GM12878 (cell line): Measurements from ENCODE around the gene SEMA4A. TPM values are rescaled to one million over a fixed set of nuclear protein-coding genes. Genes with fewer than 3 reads are reported as not detected.

ENCODE experiments used
- ATAC-seq: fragments of 200-7000 bp; cut with Tn5 transposase; 3 replicates; pipeline ENCODE4 v1.9.1; 2020; ENCODE audit warnings: mild to moderate bottlenecking, moderate library complexity
- BruUV-seq: library from RNA; stranded (reverse); fragments of 400-500 nt; replicated peaks from 2 replicates; lab custom pipeline; 2021; lab: Mats Ljungman, UMichigan
- CTCF ChIA-PET: fragments of 300-600 bp; sonication (Branson Sonifier 250); formaldehyde crosslinking; extraction: SDS; loops from one replicate; lab custom pipeline; 2021; ENCODE audit warnings: inconsistent platforms; lab: Yijun Ruan, JAX
- POLR2A ChIA-PET: fragments of 350-600 bp; formaldehyde crosslinking; extraction: SDS; loops from one replicate; lab custom pipeline; 2021; ENCODE audit warnings: inconsistent platforms; lab: Charles Lee
- RAD21 ChIA-PET: fragments of 300-600 bp; sonication (Branson Sonifier 250); formaldehyde crosslinking; loops from one replicate; lab custom pipeline; 2023; ENCODE audit warnings: antibody characterized with exemption; ENCODE audit not compliant: unreplicated experiment; lab: Charles Lee
- SMC1A ChIA-PET: fragments of 300-600 bp; sonication (Branson Sonifier 250); formaldehyde crosslinking; loops from one replicate; lab custom pipeline; 2023; ENCODE audit not compliant: unreplicated experiment, uncharacterized antibody; lab: Charles Lee
- DNase-seq: peaks from one replicate; pipeline ENCODE4 v3.0.0-alpha.2; 2011; ENCODE audit warnings: low read depth, low spot score
- FAIRE-seq: peaks from 3 replicates; lab custom pipeline; 2011; peaks lifted over from hg19 to GRCh38; lab: Jason Lieb, UNC
- H2AFZ ChIP-seq: 2 replicates; pipeline ENCODE4 v1.6.0; 2011; ENCODE audit warnings: low read depth, low read length, control low read depth; ENCODE audit not compliant: control insufficient read depth
- H3K27ac ChIP-seq: 2 replicates; pipeline ENCODE4 v1.5.1; 2011; ENCODE audit warnings: control low read depth; ENCODE audit not compliant: control insufficient read depth, insufficient read depth
- H3K27me3 ChIP-seq, 2 experiments: replicated peaks in 1 of 2; 2 replicates each; pipeline versions ENCODE4 v1.6.0 to v1.6.1; 2011; ENCODE audit warnings: low read length in 1 of 2; ENCODE audit not compliant: control insufficient read depth in 2 of 2, insufficient read depth in 2 of 2
- H3K36me3 ChIP-seq, 2 experiments: 2 replicates each; pipeline ENCODE4 v1.5.1; 2011; ENCODE audit warnings: low read length in 1 of 2; ENCODE audit not compliant: control insufficient read depth in 2 of 2, insufficient read depth in 2 of 2
- H3K4me1 ChIP-seq: 2 replicates; pipeline ENCODE4 v1.6.1; 2011; ENCODE audit warnings: mild to moderate bottlenecking, low read length, moderate library complexity, mixed read lengths; ENCODE audit not compliant: control insufficient read depth, insufficient read depth
- H3K4me2 ChIP-seq: 2 replicates; pipeline ENCODE4 v1.6.0; 2011; ENCODE audit warnings: control low read depth; ENCODE audit not compliant: control insufficient read depth, insufficient read depth
- H3K4me3 ChIP-seq: fragments of 200-600 bp; sonication (generic); 2 replicates; pipeline ENCODE4 v1.5.1; 2016
- H3K79me2 ChIP-seq: 2 replicates; pipeline ENCODE4 v1.6.0; 2011; ENCODE audit warnings: low read length; ENCODE audit not compliant: control insufficient read depth, insufficient read depth
- H3K9ac ChIP-seq: 2 replicates; pipeline ENCODE4 v1.8.0; 2011; ENCODE audit warnings: low read length, control low read depth, mixed read lengths; ENCODE audit not compliant: control insufficient read depth, insufficient read depth
- H3K9me3 ChIP-seq: replicated peaks from 3 replicates; pipeline ENCODE4 v1.5.1; 2011; ENCODE audit warnings: mild to moderate bottlenecking, low read length; ENCODE audit not compliant: control insufficient read depth, insufficient read depth
- H4K20me1 ChIP-seq: 2 replicates; pipeline ENCODE4 v1.6.0; 2011; ENCODE audit not compliant: control insufficient read depth, insufficient read depth
- CEBPZ ChIP-seq: fragments of 150-350 bp; IDR thresholded peaks from 2 replicates; pipeline ENCODE4 v1.6.1; 2016; ENCODE audit warnings: low read depth, low read length
- WGBS: methylation state at CpG from one replicate; pipeline ENCODE4 v1.1.6; 2016; ENCODE audit warnings: low lambda C conversion rate; ENCODE audit not compliant: insufficient replicate concordance, insufficient coverage; ENCODE audit errors: missing lambda C conversion rate; 5-methylcytosine and 5-hydroxymethylcytosine counted together
- in situ Hi-C: fragments of 300-500 bp; cut with MboI; formaldehyde crosslinking; loops from 9 replicates; pipeline ENCODE4 v1.14.3; 2018; ENCODE audit warnings: mixed read lengths
- intact Hi-C: fragments of 100-400 bp; cut with micrococcal nuclease; formaldehyde crosslinking; loops from one replicate; pipeline ENCODE4 v1.14.2; 2022; ENCODE audit not compliant: unreplicated experiment
- polyA plus RNA-seq, 11 experiments: library from polyadenylated mRNA; depleted of rRNA in 4 of 11; unstranded in 6 of 11; stranded (reverse) in 5 of 11; fragments of >200 nt; fragmentation: Nextera tagmentation in 4 of 11; fragmentation: Illumina TruSeq in 1 of 11; extraction: Ambion mirVana in 4 of 11; extraction: Trizol in 1 of 11; gene quantifications; 1 replicate in 1 of 11; 2 replicates in 10 of 11; pipeline versions ENCODE4 v1.2.1 to v1.2.3, GENCODE V29; 2011 to 2016; ENCODE audit warnings: inconsistent platforms in 2 of 11, missing spikeins in 2 of 11, low read depth in 1 of 11
- total RNA-seq, 4 experiments: library from RNA; depleted of rRNA in 3 of 4; stranded (reverse); fragments of >200 nt in 3 of 4; fragmentation: Illumina TruSeq in 1 of 4; extraction: Trizol in 1 of 4; gene quantifications; 2 replicates each; pipeline versions ENCODE4 v1.2.1 to v1.2.3, GENCODE V29; 2013 to 2021

The SEMA4A gene
- total and polyA plus RNA-seq, 10 of the 15 experiments (the other 5 are each of a cell fraction or from before 2014, with no cell fraction given), result 2.6 to 64.2 (median 32.8) TPM

- POLR2A ChIA-PET, result interaction anchor here (0.6 to 3.3 kb wide), 16 partner anchors 9 to 872 kb away, joined by 3 to 15 read pairs (median 4); partner anchors contain the start of genes PMF1, SEMA4A and SLC25A44
- H3K36me3 ChIP-seq, result peaks cover 3 to 16% of the 10 kb centered on the region in 2 experiments
- TF ChIP-seq CEBPZ, result no peak
- 100% methylated on average over 1 of the region's 1 CpG for WGBS
- H3K27me3 ChIP-seq, result no peaks in the 10 kb centered on the region
- no peak overlapping the region for H3K4me2 ChIP-seq
- CTCF ChIA-PET, result interaction anchor here (0.6 to 1.5 kb wide), 6 partner anchors 8 to 195 kb away, joined by 3 to 4 read pairs (median 3); no protein-coding TSS in a partner anchor
- no TSS peak for BruUV-seq
- H3K4me1 ChIP-seq, result peaks cover 19% of the 10 kb centered on the region
- no peak overlapping the region for H3K4me3 ChIP-seq
- in situ Hi-C loops, result no loop called here
- no peak for FAIRE-seq
- DNase-seq, result no peak
- H3K79me2 ChIP-seq, result no peaks in the 10 kb centered on the region; the same call in 1 of the 2 replicates
- H3K9ac ChIP-seq, result no peak overlapping the region
- peaks cover 4% of the 10 kb centered on the region for H3K9me3 ChIP-seq
- no peak overlapping the region for H3K27ac ChIP-seq
- no peak for ATAC-seq
- intact Hi-C loops, result no loop called here
- H2AFZ ChIP-seq, result no peak overlapping the region
- SMC1A ChIA-PET, result interaction anchor here (0.6 to 2.4 kb wide), 15 partner anchors 8 to 194 kb away, joined by 3 to 10 read pairs (median 5); partner anchors contain the start of genes PMF1 and SLC25A44
- RAD21 ChIA-PET, result interaction anchor here (0.7 to 2.0 kb wide), 6 partner anchors 12 to 328 kb away, joined by 3 to 10 read pairs (median 4); no protein-coding TSS in a partner anchor
- no peaks in the 10 kb centered on the region for H4K20me1 ChIP-seq
These were observed 10.3 kb downstream of the SEMA4A start for GRCh38 chr1:156163712-156164111.
